BE2C (cell line): ENCODE measurements around the gene CHRNE.

ENCODE experiments used
- DNase-seq: peaks from one replicate; pipeline ENCODE4 v3.0.0-alpha.2; 2020
- H3K27me3 ChIP-seq: fragments of 250-450 bp; sonication (Bioruptor Pico); 2 replicates; pipeline ENCODE4 v1.5.1; 2020; ENCODE audit warnings: mild to moderate bottlenecking
- H3K36me3 ChIP-seq: fragments of 250-450 bp; sonication (Bioruptor Pico); 2 replicates; pipeline ENCODE4 v1.5.1; 2020; ENCODE audit warnings: mild to moderate bottlenecking
- H3K4me1 ChIP-seq: fragments of 250-450 bp; sonication (Bioruptor Pico); 2 replicates; pipeline ENCODE4 v1.5.1; 2020
- H3K4me3 ChIP-seq: 2 replicates; pipeline ENCODE4 v1.5.1; 2011; ENCODE audit warnings: low read depth, low read length
- H3K9me3 ChIP-seq: fragments of 250-450 bp; sonication (Bioruptor Pico); 2 replicates; pipeline ENCODE4 v1.5.1; 2020
- CTCF ChIP-seq: IDR thresholded peaks from 2 replicates; pipeline ENCODE4 v1.5.1; 2012; ENCODE audit warnings: mild to moderate bottlenecking, low read depth, low read length

CHRNE gene

GRCh38 chr17:4901108-4901647 is 1.7 kb downstream of the CHRNE start:
- Histone ChIP-seq H3K27me3 (no peaks in the 10 kb centered on the region), H3K4me3 (no peak overlapping the region), H3K36me3 (no peaks in the 10 kb centered on the region; the same call in 1 of the 2 replicates), H3K9me3 (no peaks in the 10 kb centered on the region), H3K4me1 (no peaks in the 10 kb centered on the region)
- no peak for TF ChIP-seq CTCF
- no peak for DNase-seq

GRCh38 chr17:4900231-4901107 is 2.4 kb downstream of the CHRNE start:
- Histone ChIP-seq H3K4me3 (no peak overlapping the region), H3K4me1 (no peaks in the 10 kb centered on the region), H3K36me3 (no peaks in the 10 kb centered on the region; the same call in 1 of the 2 replicates), H3K9me3 (no peaks in the 10 kb centered on the region), H3K27me3 (no peaks in the 10 kb centered on the region)
- no peak for DNase-seq
- TF ChIP-seq CTCF: no peak

- no peak for TF ChIP-seq CTCF
- no peaks in the 10 kb centered on the region for H3K4me1 ChIP-seq
- no peaks in the 10 kb centered on the region for H3K27me3 ChIP-seq
- H3K4me3 ChIP-seq: no peak within 1 kb of the TSS
- no peak for DNase-seq
- H3K9me3 ChIP-seq: no peaks in the 10 kb centered on the region
- H3K36me3 ChIP-seq: no peaks in the 10 kb centered on the region; the same call in 1 of the 2 replicates
These were observed 3.3 kb downstream of the CHRNE start, which contains the start of gene C17orf107 for GRCh38 chr17:4899341-4900230. Gene C17orf107, plus strand, starts transcription at chr17:4899536. Its CDS starts 227 bp downstream, at chr17:4899763.

- no peaks in the 10 kb centered on the region for H3K27me3 ChIP-seq
- H3K4me1 ChIP-seq: no peaks in the 10 kb centered on the region
- H3K4me3 ChIP-seq: no peak overlapping the region
- DNase-seq: no peak
- H3K9me3 ChIP-seq: no peaks in the 10 kb centered on the region
- no peak for TF ChIP-seq CTCF
- no peaks in the 10 kb centered on the region; the same call in 1 of the 2 replicates for H3K36me3 ChIP-seq
These were observed 4.0 kb downstream of the CHRNE start for GRCh38 chr17:4898927-4899326.

GRCh38 chr17:4898351-4898750 is 4.5 kb downstream of the CHRNE start:
- TF ChIP-seq CTCF: no peak
- Histone ChIP-seq H3K4me1 (no peaks in the 10 kb centered on the region), H3K36me3 (no peaks in the 10 kb centered on the region; the same call in 1 of the 2 replicates), H3K27me3 (no peaks in the 10 kb centered on the region), H3K4me3 (no peak overlapping the region), H3K9me3 (no peaks in the 10 kb centered on the region)
- no peak for DNase-seq
